SH-SY5Y (cell line): ENCODE results near the gene SLC38A6.

Experiments used
- GATA2 ChIP-seq: IDR thresholded peaks from 2 replicates; pipeline ENCODE4 v1.6.1; 2011; ENCODE audit warnings: mild to moderate bottlenecking, low read depth, low read length
- GATA3 ChIP-seq: IDR thresholded peaks from 2 replicates; pipeline ENCODE4 v1.6.1; 2011; ENCODE audit warnings: low read depth, mild to moderate bottlenecking, low read length, moderate library complexity

- TF ChIP-seq GATA3 (no peak), GATA2 (no peak)
Observed at GRCh38 chr14:61098721-61099120, 117.7 kb downstream of the SLC38A6 start.
